Activated CD8-positive, alpha-beta T cell treated with anti-CD3 and anti-CD28 coated beads for 36 hours (primary cell): ENCODE results near the gene ERBIN. TPM values are rescaled to one million over a fixed set of nuclear protein-coding genes. Genes with fewer than 3 reads are reported as not detected.
A peak's percentile ranks its signal among the peaks of the same experiment; 100 is the strongest.

Experiments used
- ATAC-seq: fragments of 200-7000 bp; cut with Tn5 transposase; one replicate; pipeline ENCODE4 v1.10.0; 2021; ENCODE audit warnings: mild to moderate bottlenecking, moderate library complexity
- CTCF ChIA-PET: fragments of 350-600 bp; sonication (Branson Sonifier 250); formaldehyde crosslinking; loops from one replicate; lab custom pipeline; 2021; ENCODE audit warnings: antibody characterized with exemption; lab: Charles Lee
- POLR2A ChIA-PET: fragments of 350-600 bp; sonication (Branson Sonifier 250); formaldehyde crosslinking; loops from one replicate; lab custom pipeline; 2021; ENCODE audit warnings: antibody characterized with exemption; lab: Charles Lee
- DNase-seq: peaks from one replicate; pipeline ENCODE4 v3.0.0-alpha.2; 2020
- H3K27ac Mint-ChIP-seq: one replicate; pipeline ENCODE4 v1.8.0; 2021; ENCODE audit warnings: mild to moderate bottlenecking, mixed read lengths
- H3K27me3 Mint-ChIP-seq: one replicate; pipeline ENCODE4 v1.8.0; 2021; ENCODE audit warnings: mixed read lengths
- H3K36me3 Mint-ChIP-seq: one replicate; pipeline ENCODE4 v1.8.0; 2021; ENCODE audit warnings: low read depth, mixed read lengths
- H3K4me1 Mint-ChIP-seq: one replicate; pipeline ENCODE4 v1.8.0; 2021; ENCODE audit warnings: low read depth, mixed read lengths
- H3K4me3 Mint-ChIP-seq: one replicate; pipeline ENCODE4 v1.8.0; 2021; ENCODE audit warnings: mild to moderate bottlenecking, moderate library complexity, mixed read lengths
- H3K9me3 Mint-ChIP-seq: one replicate; pipeline ENCODE4 v1.8.0; 2021; ENCODE audit warnings: mixed read lengths
- intact Hi-C: fragments of 100-400 bp; cut with micrococcal nuclease; formaldehyde crosslinking; loops from one replicate; pipeline ENCODE4 v1.10.0; 2022
- total RNA-seq, 2 experiments: library from RNA; stranded (reverse); gene quantifications; one replicate each; pipeline ENCODE4 v1.2.3, GENCODE V29; 2021
- TF ChIP-seq, protein P1 (sequence below): fragments of 200-600 bp; IDR thresholded peaks from one replicate; pipeline ENCODE4 v1.8.0; 2022; ENCODE audit warnings: antibody characterized with exemption, mild to moderate bottlenecking

ERBIN gene
- total RNA-seq, 2 experiments from 2014 or later, result 35.1 to 38.3 TPM

- Mint-ChIP-seq H3K27ac (no peak overlapping the region), H3K36me3 (no peaks in the 10 kb centered on the region), H3K27me3 (no peaks in the 10 kb centered on the region), H3K4me3 (no peak overlapping the region), H3K4me1 (no peaks in the 10 kb centered on the region), H3K9me3 (no peaks in the 10 kb centered on the region)
- TF ChIP-seq, protein P1, sequence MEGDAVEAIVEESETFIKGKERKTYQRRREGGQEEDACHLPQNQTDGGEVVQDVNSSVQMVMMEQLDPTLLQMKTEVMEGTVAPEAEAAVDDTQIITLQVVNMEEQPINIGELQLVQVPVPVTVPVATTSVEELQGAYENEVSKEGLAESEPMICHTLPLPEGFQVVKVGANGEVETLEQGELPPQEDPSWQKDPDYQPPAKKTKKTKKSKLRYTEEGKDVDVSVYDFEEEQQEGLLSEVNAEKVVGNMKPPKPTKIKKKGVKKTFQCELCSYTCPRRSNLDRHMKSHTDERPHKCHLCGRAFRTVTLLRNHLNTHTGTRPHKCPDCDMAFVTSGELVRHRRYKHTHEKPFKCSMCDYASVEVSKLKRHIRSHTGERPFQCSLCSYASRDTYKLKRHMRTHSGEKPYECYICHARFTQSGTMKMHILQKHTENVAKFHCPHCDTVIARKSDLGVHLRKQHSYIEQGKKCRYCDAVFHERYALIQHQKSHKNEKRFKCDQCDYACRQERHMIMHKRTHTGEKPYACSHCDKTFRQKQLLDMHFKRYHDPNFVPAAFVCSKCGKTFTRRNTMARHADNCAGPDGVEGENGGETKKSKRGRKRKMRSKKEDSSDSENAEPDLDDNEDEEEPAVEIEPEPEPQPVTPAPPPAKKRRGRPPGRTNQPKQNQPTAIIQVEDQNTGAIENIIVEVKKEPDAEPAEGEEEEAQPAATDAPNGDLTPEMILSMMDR, result no peak
- ChIA-PET CTCF (interaction anchor here (0.8 kb wide), 1 partner anchor 14 kb away, joined by 3 read pairs; no protein-coding TSS in a partner anchor), POLR2A (no interaction called here)
- ATAC-seq (no peak), DNase-seq (no peak)
- intact Hi-C loops, result no loop called here
Measured at GRCh38 chr5:65916066-65916465, 10.3 kb upstream of the ERBIN start.

- POLR2A ChIA-PET, result interaction anchor here (1.3 kb wide), 1 partner anchor 10 kb away, joined by 4 read pairs; the partner anchor contains the start of gene ERBIN
- no peaks in the 10 kb centered on the region for H3K9me3 Mint-ChIP-seq
- no peaks in the 10 kb centered on the region for H3K4me1 Mint-ChIP-seq
- H3K27ac Mint-ChIP-seq, result no peak overlapping the region
- DNase-seq, result no peak
- TF ChIP-seq, protein P1, result no peak
- H3K36me3 Mint-ChIP-seq, result no peaks in the 10 kb centered on the region
- ATAC-seq, result no peak
- CTCF ChIA-PET, result interaction anchor here (0.6 to 0.9 kb wide), 2 partner anchors 49 to 97 kb away, joined by 3 read pairs; no protein-coding TSS in a partner anchor
- H3K4me3 Mint-ChIP-seq, result no peak overlapping the region
- H3K27me3 Mint-ChIP-seq, result no peaks in the 10 kb centered on the region
- intact Hi-C loops, result no loop called here
Measured at GRCh38 chr5:65916636-65917035, 9.7 kb upstream of the ERBIN start.

- ATAC-seq, result no peak
- no peak for DNase-seq
- CTCF ChIA-PET, result interaction anchor here (1.3 to 1.4 kb wide), 2 partner anchors 13 to 175 kb away, joined by 3 to 4 read pairs; no protein-coding TSS in a partner anchor
- peaks cover 2% of the 10 kb centered on the region for H3K27me3 Mint-ChIP-seq
- no peaks in the 10 kb centered on the region for H3K9me3 Mint-ChIP-seq
- H3K4me1 Mint-ChIP-seq, result peaks cover 10% of the 10 kb centered on the region
- H3K27ac Mint-ChIP-seq, result no peak overlapping the region
- TF ChIP-seq, protein P1, result no peak
- intact Hi-C loops, result loop anchor here (10.0 kb wide), 1 partner anchor 115 kb away; no protein-coding TSS in a partner anchor
- no peak overlapping the region for H3K4me3 Mint-ChIP-seq
- no peaks in the 10 kb centered on the region for H3K36me3 Mint-ChIP-seq
- POLR2A ChIA-PET, result no interaction called here
Measured at GRCh38 chr5:65919773-65920172, 6.6 kb upstream of the ERBIN start.

- Mint-ChIP-seq H3K27me3 (peaks cover 2% of the 10 kb centered on the region), H3K27ac (no peak overlapping the region), H3K36me3 (no peaks in the 10 kb centered on the region), H3K9me3 (no peaks in the 10 kb centered on the region), H3K4me1 (peaks cover 11% of the 10 kb centered on the region), H3K4me3 (no peak overlapping the region)
- ChIA-PET CTCF (interaction anchor here (1.1 kb wide), 1 partner anchor 180 kb away, joined by 3 read pairs; no protein-coding TSS in a partner anchor), POLR2A (no interaction called here)
- ATAC-seq (no peak), DNase-seq (no peak)
- TF ChIP-seq, protein P1, result no peak
- intact Hi-C loops, result loop anchor here (10.0 kb wide), 1 partner anchor 119 kb away; no protein-coding TSS in a partner anchor
Measured at GRCh38 chr5:65923339-65923738, 3.0 kb upstream of the ERBIN start.

DNA sequence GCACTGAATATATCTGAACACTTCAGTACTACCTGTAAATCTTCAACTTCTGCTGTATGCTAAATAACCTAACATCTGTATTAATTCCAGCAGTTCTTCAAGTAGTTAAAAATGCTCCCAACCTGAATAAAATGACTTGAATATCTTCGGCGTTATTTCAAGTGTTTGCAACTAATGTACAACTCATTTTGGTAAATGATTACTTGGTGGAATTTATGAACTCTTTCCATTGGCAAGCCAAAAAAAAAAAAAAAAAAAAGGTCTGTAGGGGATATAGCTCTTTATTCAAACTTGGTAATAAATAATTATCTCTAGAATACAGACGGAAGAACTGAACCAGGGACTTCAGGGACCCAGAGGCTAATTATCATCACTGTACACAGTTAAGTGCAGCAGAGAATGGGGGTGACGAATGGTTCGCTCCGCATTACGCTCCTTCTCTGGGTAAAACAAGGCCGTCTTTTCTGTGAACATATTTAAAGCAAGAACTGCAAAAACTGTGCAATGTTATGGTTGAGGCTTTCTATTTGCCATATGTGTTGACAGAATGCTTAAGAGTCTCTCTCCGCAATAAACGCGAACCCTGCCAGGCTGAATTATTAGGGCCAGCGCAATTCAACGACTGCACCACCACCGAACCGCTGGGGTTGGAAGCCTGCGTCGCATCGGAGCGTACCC is 1.9 kb upstream of the ERBIN start:
- Mint-ChIP-seq H3K4me1 (peaks cover 13% of the 10 kb centered on the region), H3K4me3 (peak overlapping the region; percentile 79), H3K27ac (peak overlapping the region; percentile 87), H3K27me3 (peaks cover 2% of the 10 kb centered on the region), H3K36me3 (no peaks in the 10 kb centered on the region), H3K9me3 (no peaks in the 10 kb centered on the region)
- POLR2A ChIA-PET, result interaction anchor here (0.6 to 0.8 kb wide), 4 partner anchors 37 to 215 kb away, joined by 3 to 4 read pairs (median 3); no protein-coding TSS in a partner anchor
- TF ChIP-seq, protein P1, result no peak
- CTCF ChIA-PET, result interaction anchor here (0.7 to 2.0 kb wide), 5 partner anchors 13 to 181 kb away, joined by 3 to 6 read pairs (median 3); no protein-coding TSS in a partner anchor
- DNase-seq (no peak), ATAC-seq (no peak)
- intact Hi-C loops, result loop anchor here (5.0 to 10.0 kb wide), 3 partner anchors 88 to 202 kb away; partner anchors contain the start of genes NLN and SGTB
